Dedifferentiated amniotic fluid mesenchymal stem cell (primary cell): ENCODE data around the gene PROSER3.
"Not testable (repeated sequence)": the region's sequence is repeated elsewhere in the genome, so short reads cannot be mapped to it uniquely, and the experiment has no call there.

Experiments used
- DNase-seq: peaks from one replicate; pipeline ENCODE4 v3.0.0-alpha.2; 2016; ENCODE audit errors: extremely low spot score

Gene PROSER3

GRCh38 chr19:35722897-35723296, 35.1 kb upstream of the PROSER3 start:
- no peak for DNase-seq

DNA sequence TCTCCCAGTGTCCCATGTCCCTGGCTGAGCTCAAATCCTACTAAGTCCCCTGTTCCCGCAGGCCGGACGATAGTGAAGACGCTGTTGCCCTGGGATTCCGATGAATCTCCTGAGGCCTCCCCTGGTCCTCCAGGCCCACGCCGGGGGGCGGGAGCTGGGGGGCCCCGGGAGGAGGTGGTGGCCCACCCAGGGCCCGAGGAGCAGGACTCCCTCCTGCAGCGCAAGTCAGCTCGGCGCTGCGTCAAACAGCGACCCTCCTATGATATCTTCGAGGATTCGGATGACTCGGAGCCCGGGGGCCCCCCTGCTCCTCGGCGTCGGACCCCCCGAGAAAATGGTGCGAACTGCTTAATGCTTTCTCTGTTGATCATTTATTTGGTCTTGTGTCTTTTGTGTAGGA, 34.3 kb upstream of the PROSER3 start:
- no peak for DNase-seq

DNA sequence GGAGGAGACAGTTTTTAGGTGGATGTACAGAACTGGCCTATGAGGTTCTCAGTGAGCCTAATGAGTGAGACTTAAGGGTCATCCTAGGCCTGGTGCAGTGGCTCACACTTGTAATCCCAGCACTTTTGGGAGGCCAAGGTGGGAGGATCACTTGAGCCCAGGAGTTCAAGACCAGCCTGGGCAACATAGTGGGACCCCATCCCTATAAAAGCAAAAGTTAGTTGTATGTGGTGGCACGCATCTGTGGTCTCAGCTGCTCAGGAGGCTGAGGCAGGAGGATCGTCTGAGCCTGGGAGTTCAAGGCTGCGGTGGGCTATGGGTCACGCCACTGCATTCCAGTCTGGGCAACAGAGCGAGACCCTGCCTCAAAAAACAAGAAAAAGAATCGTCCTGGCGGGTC, 33.8 kb upstream of the PROSER3 start:
- DNase-seq = not testable (repeated sequence)

- DNase-seq = no peak
These were observed 33.4 kb upstream of the PROSER3 start for GRCh38 chr19:35724560-35724959.

- no peak for DNase-seq
These were observed 32.6 kb upstream of the PROSER3 start for GRCh38 chr19:35725216-35725861.

DNA sequence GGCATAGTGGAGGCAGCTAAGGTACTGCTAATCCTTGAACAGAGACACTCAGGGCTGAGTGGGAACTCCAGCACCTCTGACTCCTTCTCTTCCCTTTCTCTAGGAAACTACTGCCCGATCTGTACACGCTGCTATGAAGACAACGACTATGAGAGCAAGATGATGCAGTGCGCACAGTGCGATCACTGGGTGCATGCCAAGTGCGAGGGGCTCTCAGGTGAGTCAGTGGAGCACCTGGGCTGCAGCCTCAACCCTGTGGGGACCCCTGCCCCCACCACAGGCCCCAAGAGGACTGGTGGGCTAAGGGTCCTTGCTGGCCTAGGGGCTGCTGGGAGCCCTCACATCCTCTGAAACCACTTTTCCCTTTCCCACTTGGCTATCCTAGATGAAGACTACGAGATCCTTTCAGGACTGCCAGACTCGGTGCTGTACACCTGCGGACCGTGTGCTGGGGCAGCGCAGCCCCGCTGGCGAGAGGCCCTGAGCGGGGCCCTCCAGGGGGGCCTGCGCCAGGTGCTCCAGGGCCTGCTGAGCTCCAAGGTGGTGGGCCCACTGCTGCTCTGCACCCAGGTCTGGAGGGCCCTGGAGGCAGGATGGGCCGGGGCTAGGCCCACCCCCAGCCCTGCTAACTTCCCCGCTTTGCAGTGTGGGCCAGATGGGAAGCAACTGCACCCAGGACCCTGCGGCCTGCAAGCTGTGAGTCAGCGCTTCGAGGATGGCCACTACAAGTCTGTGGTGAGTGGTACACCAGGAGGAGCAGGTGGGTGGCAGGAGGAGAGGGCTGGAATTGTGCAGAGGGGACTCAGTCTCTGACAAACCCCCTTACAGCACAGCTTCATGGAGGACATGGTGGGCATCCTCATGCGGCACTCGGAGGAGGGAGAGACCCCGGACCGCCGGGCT, 30.7 kb upstream of the PROSER3 start:
- no peak for DNase-seq

DNA sequence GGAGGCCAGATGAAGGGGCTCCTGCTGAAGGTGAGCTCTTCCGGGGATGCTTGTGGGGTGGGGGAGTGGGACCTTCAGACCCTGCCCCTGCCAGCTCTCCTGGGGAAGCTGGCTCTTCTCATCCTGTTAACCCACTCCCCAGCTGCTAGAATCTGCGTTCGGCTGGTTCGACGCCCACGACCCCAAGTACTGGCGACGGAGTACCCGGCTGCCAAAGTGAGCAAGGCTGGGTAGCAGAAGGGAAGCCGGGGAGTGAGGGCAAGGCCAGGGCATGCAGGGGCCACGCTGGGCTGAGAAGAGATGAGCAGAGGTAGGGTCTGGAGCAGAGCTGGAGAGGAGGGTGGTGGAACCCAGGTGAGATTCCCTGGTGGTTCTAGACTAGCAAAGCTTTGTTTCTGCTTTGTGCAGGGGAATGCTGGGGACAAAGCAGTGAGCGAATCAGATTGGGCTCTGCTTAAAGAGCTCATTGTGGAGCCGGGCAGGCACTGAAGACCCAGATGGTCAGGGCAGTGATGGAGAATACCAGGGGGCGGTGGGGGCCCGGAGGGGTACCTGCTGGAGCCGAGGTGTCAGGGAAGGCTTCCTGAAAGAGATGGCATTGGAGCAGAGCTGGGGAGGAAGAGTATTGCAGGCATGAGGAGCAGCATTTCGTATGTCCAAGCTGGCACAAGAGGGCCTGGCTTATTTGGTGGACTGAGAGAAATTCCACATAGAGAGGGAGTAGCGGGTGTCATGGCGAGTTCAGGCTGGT, 29.8 kb upstream of the PROSER3 start:
- DNase-seq = no peak

DNA sequence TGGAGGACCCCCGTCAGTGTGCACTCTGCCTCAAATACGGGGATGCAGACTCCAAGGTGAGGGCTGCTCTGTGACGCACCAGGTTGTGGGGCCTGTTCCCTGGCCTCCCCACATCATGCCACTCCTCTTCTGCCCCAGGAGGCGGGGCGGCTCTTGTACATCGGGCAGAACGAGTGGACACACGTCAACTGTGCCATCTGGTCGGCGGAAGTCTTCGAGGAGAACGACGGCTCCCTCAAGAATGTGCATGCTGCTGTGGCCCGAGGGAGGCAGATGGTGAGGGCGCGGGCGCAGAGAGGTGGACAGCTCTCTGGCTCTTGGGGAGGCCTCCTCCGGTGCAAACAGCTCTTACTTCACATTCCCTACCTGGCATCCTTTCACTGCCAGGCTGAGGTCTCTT, 29.0 kb upstream of the PROSER3 start:
- DNase-seq = no peak

- no peak for DNase-seq
These were observed 28.2 kb upstream of the PROSER3 start for GRCh38 chr19:35729763-35730162.

DNA sequence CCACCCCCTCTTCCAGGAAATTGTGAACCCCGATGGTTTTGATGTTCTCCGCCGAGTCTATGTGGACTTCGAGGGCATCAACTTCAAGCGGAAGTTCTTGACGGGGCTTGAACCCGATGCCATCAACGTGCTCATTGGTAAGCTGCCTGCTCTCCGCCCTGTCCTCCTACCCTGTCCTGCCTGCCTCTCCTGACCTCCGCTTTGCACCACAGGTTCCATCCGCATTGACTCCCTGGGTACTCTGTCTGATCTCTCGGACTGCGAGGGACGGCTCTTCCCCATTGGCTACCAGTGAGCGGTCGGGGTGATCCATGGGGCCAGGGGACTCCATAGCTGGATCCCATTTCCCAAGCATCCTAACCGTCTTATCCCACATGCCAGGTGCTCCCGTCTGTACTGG, 27.6 kb upstream of the PROSER3 start:
- no peak for DNase-seq

GRCh38 chr19:35731353-35731752, 26.6 kb upstream of the PROSER3 start:
- no peak for DNase-seq

GRCh38 chr19:35731779-35732405, 26.1 kb upstream of the PROSER3 start:
- no peak for DNase-seq

GRCh38 chr19:35732540-35733179, 25.3 kb upstream of the PROSER3 start:
- no peak for DNase-seq

- no peak for DNase-seq
These were observed 24.5 kb upstream of the PROSER3 start for GRCh38 chr19:35733180-35734125.

DNA sequence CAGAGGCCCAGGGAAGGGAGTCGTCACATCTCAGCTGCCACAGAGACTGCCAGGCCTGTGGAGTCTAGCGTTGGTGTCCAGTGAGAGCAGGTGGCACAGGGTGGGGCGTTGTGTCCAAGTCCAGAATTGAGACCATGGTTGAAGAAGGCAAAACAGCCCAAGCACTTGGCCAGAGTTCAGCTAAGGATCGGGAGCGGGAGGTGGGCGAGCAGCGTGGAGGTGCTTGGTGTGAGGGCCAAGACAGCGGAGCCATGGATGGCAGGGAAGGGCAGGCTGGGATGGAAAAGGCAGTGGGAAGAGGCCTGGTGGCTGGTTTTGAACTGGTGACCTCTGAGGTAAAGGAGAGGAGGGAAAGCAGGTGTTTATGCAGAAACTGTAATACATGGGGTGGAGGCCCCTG, 23.7 kb upstream of the PROSER3 start:
- DNase-seq = no peak

DNA sequence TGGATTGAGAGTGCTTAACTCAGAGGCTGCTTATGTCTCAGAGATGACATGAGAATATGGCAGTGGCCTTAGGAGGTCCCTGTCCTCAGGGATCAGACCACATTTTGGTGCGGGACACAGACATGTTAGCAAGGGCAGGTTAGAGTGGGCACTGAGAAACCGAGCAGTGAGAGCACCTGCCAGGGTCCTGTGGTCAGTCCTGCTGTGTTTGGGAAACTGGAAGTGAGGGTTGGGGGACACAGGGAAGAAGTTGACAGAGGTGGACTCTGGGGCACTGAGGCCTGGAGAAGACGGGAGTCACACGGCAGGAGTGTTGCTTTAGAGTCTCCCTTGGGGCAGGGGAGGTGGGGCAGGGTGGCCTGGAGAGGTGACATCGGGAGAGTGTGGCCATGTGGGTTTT, 23.1 kb upstream of the PROSER3 start:
- no peak for DNase-seq

- no peak for DNase-seq
These were observed 20.8 kb upstream of the PROSER3 start for GRCh38 chr19:35736913-35737886.

- DNase-seq = no peak
These were observed 19.7 kb upstream of the PROSER3 start for GRCh38 chr19:35738021-35738886.
